ENCODE results near the gene RTN4RL2. TPM values are rescaled to one million over a fixed set of nuclear protein-coding genes. Genes with fewer than 3 reads are reported as not detected.
A peak's percentile ranks its signal among the peaks of the same experiment; 100 is the strongest.

The RTN4RL2 gene
- total RNA-seq, 1 experiment from 2014 or later = 7.0 TPM

DNA sequence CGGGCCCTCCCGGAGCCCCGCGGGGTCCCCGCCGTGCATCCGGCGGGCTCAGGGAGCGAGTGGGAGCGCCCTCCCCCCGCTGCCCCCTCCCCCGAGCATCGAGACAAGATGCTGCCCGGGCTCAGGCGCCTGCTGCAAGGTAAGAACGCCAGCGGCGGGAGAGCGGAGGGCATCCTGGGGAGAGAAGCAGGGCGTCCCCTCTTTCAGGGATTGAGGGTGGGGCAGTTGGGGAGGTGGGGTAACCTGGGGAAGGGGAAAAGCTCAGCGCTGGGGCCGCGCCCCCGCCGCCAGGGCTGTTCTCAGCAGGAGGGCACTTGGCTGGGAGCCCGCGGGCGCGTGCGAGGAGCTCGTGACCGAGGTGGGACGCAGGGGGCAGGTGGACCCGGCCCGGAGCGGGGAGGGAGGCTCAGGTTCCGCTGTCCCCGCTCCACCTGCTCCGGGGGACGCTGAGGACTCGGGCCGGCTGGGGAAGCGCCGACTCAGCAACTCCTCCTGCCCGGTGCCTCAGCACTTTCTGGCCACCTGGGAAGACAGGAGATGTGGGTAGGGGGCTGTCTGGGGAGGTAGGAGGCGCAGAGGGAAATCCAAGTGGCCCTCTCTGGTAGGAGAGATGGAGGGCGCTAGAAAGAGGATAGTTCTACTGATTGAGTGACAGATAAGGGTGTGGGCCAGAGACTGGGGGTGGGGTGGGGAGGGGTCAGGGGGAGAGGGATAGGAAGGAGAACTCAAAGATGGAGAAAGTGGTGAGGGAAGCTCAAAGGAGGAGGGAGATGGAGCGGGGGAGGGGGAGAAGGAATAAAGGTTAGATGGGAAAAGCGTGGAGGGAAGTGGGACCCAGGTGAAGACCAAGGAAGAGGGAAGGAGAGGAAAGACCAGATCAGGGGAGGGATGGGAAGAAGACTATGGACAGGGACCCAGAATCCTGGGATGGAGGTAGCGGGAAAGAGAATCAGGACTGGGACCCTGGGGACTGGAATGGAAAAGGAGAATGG, 726 bp downstream of the RTN4RL2 start:
- no peak overlapping the region; the same call in 1 of the 2 replicates for H3K14ac ChIP-seq (ENCODE audit: insufficient read depth, low read length)

More for the DNA sequence above, 726 bp downstream of the RTN4RL2 start:
- Histone ChIP-seq H4K8ac (replicated peaks; ENCODE audit: insufficient read length, low read depth, low read length) (no peak overlapping the region), H2BK20ac (ENCODE audit: low read depth, low read length, poor library complexity, severe bottlenecking) (no peak overlapping the region), H3K27ac (ENCODE audit: insufficient read length, low read depth, low read length) (no peak overlapping the region), H3K4me1 (ENCODE audit: insufficient read depth, low read length) (peaks cover 14% of the 10 kb centered on the region; the same call in 1 of the 2 replicates), H3K79me2 (ENCODE audit: insufficient read depth, low read length) (no peaks in the 10 kb centered on the region), H3K56ac (ENCODE audit: insufficient read length, low read depth, low read length) (no peak overlapping the region), H2BK15ac (ENCODE audit: low read depth, low read length) (no peak overlapping the region), H3K9ac (ENCODE audit: extremely low read depth, insufficient read length, low read length) (no peak overlapping the region), H3K4ac (ENCODE audit: low read depth, low read length) (no peak overlapping the region), H3K4me2 (ENCODE audit: insufficient read depth, insufficient read length, low read length) (peak overlapping the region; percentile 81), H3K23me2 (ENCODE audit: insufficient read length, low read depth, low read length, poor library complexity, severe bottlenecking) (peaks cover 30% of the 10 kb centered on the region), H2AFZ (ENCODE audit: low read length) (no peak overlapping the region), H3K23ac (ENCODE audit: insufficient read length, low read depth, low read length) (no peak overlapping the region), H3K18ac (ENCODE audit: insufficient read length, low read depth, low read length) (no peak overlapping the region), H4K91ac (ENCODE audit: insufficient read length, low read depth, low read length) (no peak overlapping the region), H3K27me3 (ENCODE audit: insufficient read depth, low read length) (peaks cover 10% of the 10 kb centered on the region; the same call in 1 of the 2 replicates), H2AK5ac (ENCODE audit: insufficient read length, low read length) (no peak overlapping the region), H4K5ac (ENCODE audit: insufficient read length, low read depth, low read length) (no peak overlapping the region), H2BK120ac (ENCODE audit: low read depth, low read length, poor library complexity, severe bottlenecking) (no peak overlapping the region), H2BK12ac (ENCODE audit: insufficient read length, low read depth, low read length) (no peak overlapping the region), H3T11ph (ENCODE audit: low read length) (no peak overlapping the region), H3K9me3 (ENCODE audit: control insufficient read depth, low read depth, low read length) (no peaks in the 10 kb centered on the region), H4K20me1 (ENCODE audit: control insufficient read depth, insufficient read depth, insufficient read length) (no peaks in the 10 kb centered on the region), H3K79me1 (ENCODE audit: insufficient read depth, low read depth, low read length, poor library complexity, severe bottlenecking) (no peaks in the 10 kb centered on the region), H2BK5ac (ENCODE audit: insufficient read length, low read length) (no peak overlapping the region)
- Mint-ChIP-seq H3K4me3 (peak overlapping the region; percentile 63 to 90), H3K9me3 (no peaks in the 10 kb centered on the region), H3K27ac (no peak overlapping the region), H3K27me3 (ENCODE audit: low read depth) (peaks cover 80% of the 10 kb centered on the region), H3K4me1 (peaks cover 39 to 64% of the 10 kb centered on the region in 2 experiments), H3K36me3 (ENCODE audit: insufficient read depth in 1 of 3, low read depth in 3 of 3) (0 out of 7 replicates have a peak, but pooled peaks cover 0 to 5% (median 0%) of the 10 kb centered on the region in 3 experiments)
- DNase-seq = peak; percentile 64
- no CpG with 5 or more reads among the region's 50 CpGs for WGBS (ENCODE audit: extremely low coverage, insufficient read length, low lambda C conversion rate)
- TF ChIP-seq, protein P1, sequence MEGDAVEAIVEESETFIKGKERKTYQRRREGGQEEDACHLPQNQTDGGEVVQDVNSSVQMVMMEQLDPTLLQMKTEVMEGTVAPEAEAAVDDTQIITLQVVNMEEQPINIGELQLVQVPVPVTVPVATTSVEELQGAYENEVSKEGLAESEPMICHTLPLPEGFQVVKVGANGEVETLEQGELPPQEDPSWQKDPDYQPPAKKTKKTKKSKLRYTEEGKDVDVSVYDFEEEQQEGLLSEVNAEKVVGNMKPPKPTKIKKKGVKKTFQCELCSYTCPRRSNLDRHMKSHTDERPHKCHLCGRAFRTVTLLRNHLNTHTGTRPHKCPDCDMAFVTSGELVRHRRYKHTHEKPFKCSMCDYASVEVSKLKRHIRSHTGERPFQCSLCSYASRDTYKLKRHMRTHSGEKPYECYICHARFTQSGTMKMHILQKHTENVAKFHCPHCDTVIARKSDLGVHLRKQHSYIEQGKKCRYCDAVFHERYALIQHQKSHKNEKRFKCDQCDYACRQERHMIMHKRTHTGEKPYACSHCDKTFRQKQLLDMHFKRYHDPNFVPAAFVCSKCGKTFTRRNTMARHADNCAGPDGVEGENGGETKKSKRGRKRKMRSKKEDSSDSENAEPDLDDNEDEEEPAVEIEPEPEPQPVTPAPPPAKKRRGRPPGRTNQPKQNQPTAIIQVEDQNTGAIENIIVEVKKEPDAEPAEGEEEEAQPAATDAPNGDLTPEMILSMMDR (conservative IDR thresholded peaks at IDR 0.05) = no peak
